BLaER1 treated with 17β-estradiol and CSF1 and Interleukin-3, amounts not matched to agents 10 nM and 100 nM (cell line): ENCODE measurements around the gene ADAT3.

Experiments
- H3K27ac ChIP-seq, 11 experiments: shearing (Covaris generic); formaldehyde crosslinking; 2 replicates each; pipeline ENCODE4 v1.8.1; 2022
- H3K27me3 ChIP-seq, 11 experiments: shearing (Covaris generic); formaldehyde crosslinking; 2 replicates each; pipeline ENCODE4 v1.8.1; 2022
- H3K36me3 ChIP-seq, 11 experiments: shearing (Covaris generic); formaldehyde crosslinking; 2 replicates each; pipeline ENCODE4 v1.8.1; 2022
- H3K4me1 ChIP-seq, 10 experiments: shearing (Covaris generic); formaldehyde crosslinking; 2 replicates each; pipeline ENCODE4 v1.8.1; 2022
- H3K4me2 ChIP-seq, 11 experiments: shearing (Covaris generic); formaldehyde crosslinking; 2 replicates each; pipeline ENCODE4 v1.8.1; 2022
- H3K4me3 ChIP-seq, 10 experiments: shearing (Covaris generic); formaldehyde crosslinking; 2 replicates each; pipeline ENCODE4 v1.8.1; 2022
- H3K9ac ChIP-seq, 11 experiments: shearing (Covaris generic); formaldehyde crosslinking; 2 replicates each; pipeline ENCODE4 v1.8.1; 2022
- H3K9me3 ChIP-seq, 11 experiments: shearing (Covaris generic); formaldehyde crosslinking; replicated peaks in 1 of 11; 2 replicates each; pipeline ENCODE4 v1.8.1; 2022
- H4K20me1 ChIP-seq, 11 experiments: shearing (Covaris generic); formaldehyde crosslinking; 2 replicates each; pipeline ENCODE4 v1.8.1; 2022
- Cebpa-rat ChIP-seq, 11 experiments: shearing (Covaris generic); IDR thresholded peaks; 2 replicates each; pipeline ENCODE4 v1.8.1; 2022

ADAT3 gene

DNA sequence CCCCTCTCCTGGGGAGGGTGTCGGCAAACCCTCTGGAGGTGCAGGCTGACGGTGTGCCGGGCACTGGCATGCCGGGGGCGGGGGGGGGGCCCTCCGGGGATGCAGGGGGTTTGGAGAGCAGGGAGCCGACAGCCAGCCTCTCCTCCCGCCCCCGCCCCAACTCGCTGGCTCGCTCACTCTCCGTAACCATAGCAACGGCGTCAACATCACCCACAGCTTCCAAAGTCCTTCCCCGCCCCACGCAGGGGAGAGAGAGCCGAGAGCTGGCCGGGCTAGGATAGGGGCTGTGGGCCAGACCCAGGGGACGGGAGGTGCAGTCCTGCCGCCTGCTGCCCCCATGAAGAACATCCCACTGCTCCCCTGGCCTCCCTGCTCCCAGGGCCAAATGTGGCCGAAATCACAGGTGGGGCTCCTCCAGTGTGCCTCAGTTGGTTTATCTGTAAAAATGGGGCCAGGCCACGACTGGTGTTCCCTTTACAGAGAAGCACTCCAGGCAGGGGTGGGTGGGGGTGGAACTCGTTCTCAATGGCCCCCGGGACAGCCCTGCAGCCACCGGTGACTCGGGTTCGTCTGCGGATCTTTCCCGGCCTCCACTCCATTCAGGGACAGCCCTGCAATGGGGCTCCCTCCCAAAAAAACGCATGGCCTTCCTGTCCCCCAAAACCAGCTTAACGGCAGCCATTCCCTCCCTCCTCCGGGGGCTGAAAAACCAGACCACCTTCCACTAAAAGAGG lies 45.0 kb upstream of the ADAT3 start:
- Histone ChIP-seq H3K36me3 (no peaks in the 10 kb centered on the region), H3K4me3 (peak overlapping the region; percentile 79 to 100 (median 95)), H3K27ac (peak overlapping the region; percentile 17 to 100 (median 89); a peak in 20 of 22 replicates), H3K4me1 (peaks cover 40 to 67% (median 63%) of the 10 kb centered on the region in 10 experiments), H4K20me1 (peaks cover 46 to 78% (median 51%) of the 10 kb centered on the region in 11 experiments), H3K9ac (peak overlapping the region; percentile 88 to 98 (median 95)), H3K9me3 (no peaks in the 10 kb centered on the region), H3K4me2 (peak overlapping the region; percentile 98 to 100 (median 99)), H3K27me3 (no peaks in the 10 kb centered on the region)
- TF ChIP-seq Cebpa-rat (IDR thresholded peaks at IDR 0.05): no peak

- no peaks in the 10 kb centered on the region for H3K9me3 ChIP-seq
- no peaks in the 10 kb centered on the region for H3K36me3 ChIP-seq
- no peak for TF ChIP-seq Cebpa-rat (IDR thresholded peaks at IDR 0.05)
- H3K27me3 ChIP-seq: no peaks in the 10 kb centered on the region
- H3K9ac ChIP-seq: peak overlapping the region; percentile 88 to 98 (median 95)
- peak overlapping the region; percentile 79 to 100 (median 95) for H3K4me3 ChIP-seq
- H3K27ac ChIP-seq: peak overlapping the region; percentile 21 to 100 (median 94); a peak in 21 of 22 replicates
- peaks cover 40 to 65% (median 61%) of the 10 kb centered on the region in 10 experiments for H3K4me1 ChIP-seq
- H4K20me1 ChIP-seq: peaks cover 46 to 70% (median 51%) of the 10 kb centered on the region in 11 experiments
- H3K4me2 ChIP-seq: peak overlapping the region; percentile 98 to 100 (median 99)
Observed at GRCh38 chr19:1860821-1861598, 44.2 kb upstream of the ADAT3 start.

DNA sequence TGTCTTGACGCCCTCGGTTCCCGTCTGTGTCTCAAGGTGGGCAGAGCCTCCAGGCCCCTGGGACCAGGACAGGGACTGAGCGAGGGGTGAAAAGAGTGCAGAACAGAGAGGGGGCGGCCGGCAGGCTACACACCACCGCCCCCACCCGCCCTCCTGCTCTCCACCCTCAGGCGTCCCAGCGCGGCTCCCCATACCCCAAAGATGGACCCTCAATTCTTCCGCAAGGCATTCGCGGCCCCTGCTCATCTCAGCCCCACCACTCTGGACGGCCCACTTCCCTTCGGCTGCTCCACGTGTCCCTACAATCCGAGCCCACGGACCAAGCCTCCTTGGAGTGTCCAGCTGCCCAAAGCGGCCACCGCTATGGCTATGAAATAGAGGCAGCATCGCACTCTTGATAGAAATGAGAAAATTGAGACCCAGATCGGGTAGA lies 43.6 kb upstream of the ADAT3 start:
- Histone ChIP-seq H4K20me1 (peaks cover 46 to 64% (median 51%) of the 10 kb centered on the region in 11 experiments), H3K27me3 (no peaks in the 10 kb centered on the region), H3K4me3 (peak overlapping the region; percentile 79 to 100 (median 95)), H3K36me3 (no peaks in the 10 kb centered on the region), H3K9ac (peak overlapping the region; percentile 88 to 98 (median 95)), H3K4me2 (peak overlapping the region; percentile 98 to 100 (median 99)), H3K4me1 (peaks cover 35 to 60% (median 56%) of the 10 kb centered on the region in 10 experiments), H3K27ac (peak overlapping the region; percentile 21 to 100 (median 94); a peak in 21 of 22 replicates), H3K9me3 (no peaks in the 10 kb centered on the region)
- TF ChIP-seq Cebpa-rat (IDR thresholded peaks at IDR 0.05): no peak

DNA sequence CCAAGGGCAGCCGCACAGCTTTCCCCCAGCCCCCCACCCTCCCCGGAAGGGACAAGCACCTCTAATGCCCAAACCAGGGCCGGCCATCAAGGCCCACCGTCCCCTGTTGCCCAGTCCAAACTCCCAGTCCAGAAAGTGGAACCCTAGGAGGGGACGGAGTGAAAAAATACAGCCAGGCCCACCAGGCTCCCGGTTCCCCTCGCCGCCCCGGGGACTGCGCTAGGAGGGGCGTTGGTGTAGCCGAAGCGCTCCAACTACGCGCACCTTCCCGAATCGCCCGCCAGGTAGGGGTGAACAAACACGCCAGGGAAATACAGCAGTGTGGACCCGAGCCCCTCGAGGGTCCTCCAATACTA lies 43.2 kb upstream of the ADAT3 start:
- peak overlapping the region; percentile 42 to 100 (median 94); a peak in 21 of 22 replicates for H3K27ac ChIP-seq
- TF ChIP-seq Cebpa-rat (IDR thresholded peaks at IDR 0.05): no peak

GRCh38 chr19:1862424-1863327 lies 42.5 kb upstream of the ADAT3 start:
- peak overlapping the region; percentile 79 to 100 (median 95) for H3K4me3 ChIP-seq
- no peak for TF ChIP-seq Cebpa-rat (IDR thresholded peaks at IDR 0.05)
- peaks cover 34 to 52% (median 49%) of the 10 kb centered on the region in 10 experiments for H3K4me1 ChIP-seq
- H3K9me3 ChIP-seq: no peaks in the 10 kb centered on the region
- H4K20me1 ChIP-seq: peaks cover 46 to 60% (median 49%) of the 10 kb centered on the region in 11 experiments
- H3K27me3 ChIP-seq: no peaks in the 10 kb centered on the region
- peak overlapping the region; percentile 88 to 98 (median 95) for H3K9ac ChIP-seq
- H3K36me3 ChIP-seq: peaks cover 0 to 8% (median 0%) of the 10 kb centered on the region in 11 experiments; a peak in 3 of 22 replicates
- H3K4me2 ChIP-seq: peak overlapping the region; percentile 98 to 100 (median 99)
- H3K27ac ChIP-seq: peak overlapping the region; percentile 73 to 100 (median 94)

More for the DNA sequence above, 43.2 kb upstream of the ADAT3 start:
- peak overlapping the region; percentile 79 to 100 (median 95) for H3K4me3 ChIP-seq
- peak overlapping the region; percentile 88 to 98 (median 95) for H3K9ac ChIP-seq
- H3K4me2 ChIP-seq: peak overlapping the region; percentile 98 to 100 (median 99)
- peaks cover 0 to 3% (median 0%) of the 10 kb centered on the region in 11 experiments; a peak in 3 of 22 replicates for H3K36me3 ChIP-seq
- peaks cover 35 to 58% (median 54%) of the 10 kb centered on the region in 10 experiments for H3K4me1 ChIP-seq
- no peaks in the 10 kb centered on the region for H3K9me3 ChIP-seq
- no peaks in the 10 kb centered on the region for H3K27me3 ChIP-seq
- H4K20me1 ChIP-seq: peaks cover 46 to 60% (median 51%) of the 10 kb centered on the region in 11 experiments

GRCh38 chr19:1863328-1863637 lies 41.9 kb upstream of the ADAT3 start, which contains the start of gene KLF16:
KLF16 (minus strand) TSS chr19:1863579; CDS start chr19:1863497, 82 bp downstream.
- peak within 1 kb of the TSS; percentile 92 to 100 (median 98) for H3K27ac ChIP-seq
- no peaks in the 10 kb centered on the region for H3K9me3 ChIP-seq
- H3K4me2 ChIP-seq: peak within 1 kb of the TSS; percentile 98 to 100 (median 99)
- H3K4me3 ChIP-seq: peak within 1 kb of the TSS; percentile 79 to 100 (median 95)
- H3K4me1 ChIP-seq: peaks cover 28 to 46% (median 43%) of the 10 kb centered on the region in 10 experiments
- peak within 1 kb of the TSS; percentile 95 to 99 (median 97) for H3K9ac ChIP-seq
- TF ChIP-seq Cebpa-rat (IDR thresholded peaks at IDR 0.05): no peak
- no peaks in the 10 kb centered on the region for H3K27me3 ChIP-seq
- peaks cover 41 to 54% (median 43%) of the 10 kb centered on the region in 11 experiments for H4K20me1 ChIP-seq
- H3K36me3 ChIP-seq: peaks cover 0 to 8% (median 0%) of the 10 kb centered on the region in 11 experiments; a peak in 3 of 22 replicates

GRCh38 chr19:1863638-1864479 lies 41.3 kb upstream of the ADAT3 start:
- Histone ChIP-seq H3K9ac (peak overlapping the region; percentile 95 to 99 (median 97)), H4K20me1 (peaks cover 35 to 48% (median 38%) of the 10 kb centered on the region in 11 experiments), H3K36me3 (peaks cover 0 to 8% (median 0%) of the 10 kb centered on the region in 11 experiments; a peak in 3 of 22 replicates), H3K9me3 (no peaks in the 10 kb centered on the region), H3K4me1 (peaks cover 22 to 42% (median 37%) of the 10 kb centered on the region in 10 experiments), H3K4me2 (peak overlapping the region; percentile 85 to 99 (median 94)), H3K27me3 (no peaks in the 10 kb centered on the region), H3K4me3 (peak overlapping the region; percentile 79 to 100 (median 95)), H3K27ac (peak overlapping the region; percentile 92 to 100 (median 98))
- TF ChIP-seq Cebpa-rat (IDR thresholded peaks at IDR 0.05): no peak
